ENCODE results near the gene THSD4.

THSD4 gene

DNA sequence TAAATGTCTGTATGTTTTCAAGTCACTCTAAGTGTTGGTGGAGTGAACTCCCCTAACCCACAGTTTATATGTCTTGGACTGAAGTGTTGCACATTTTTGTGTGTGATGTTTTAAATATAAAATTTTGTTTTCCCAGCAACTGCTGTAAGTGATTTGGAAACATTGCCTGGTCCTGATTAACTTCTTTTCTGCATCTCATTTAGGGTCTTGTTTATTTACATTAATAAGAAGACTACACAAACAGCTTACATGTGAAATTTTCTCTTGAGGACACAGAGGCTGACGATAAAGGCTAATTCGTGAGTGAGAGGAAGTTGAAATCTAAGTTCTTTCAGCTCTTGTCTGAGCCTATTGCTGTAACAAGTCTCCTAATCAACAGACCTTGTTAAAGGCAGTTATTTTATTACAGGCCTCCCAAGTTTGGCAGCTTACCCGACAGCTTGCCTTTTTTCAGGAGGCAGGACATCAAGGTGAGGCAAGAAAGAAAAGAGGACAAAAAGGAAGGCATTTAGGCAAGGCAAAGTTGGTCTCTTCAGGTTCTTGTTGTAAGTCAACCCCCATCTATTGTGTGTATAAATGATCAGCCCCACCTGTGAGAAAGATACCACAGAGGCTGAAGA lies 517.4 kb downstream of the THSD4 start:
- Histone ChIP-seq H3K4me2 (ENCODE audit: low read length) (no peak overlapping the region), H3K27me3 (ENCODE audit: control insufficient read depth, low read length) (no peaks in the 10 kb centered on the region), H3K9me2 (replicated peaks; ENCODE audit: control insufficient read depth, low read length) (no peaks in the 10 kb centered on the region), H3K36me3 (ENCODE audit: control insufficient read depth, low read length) (no peaks in the 10 kb centered on the region), H3K79me2 (ENCODE audit: control insufficient read depth, low read length) (no peaks in the 10 kb centered on the region), H3K27ac (ENCODE audit: low read depth, low read length) (no peak overlapping the region), H4K20me1 (ENCODE audit: control insufficient read depth, insufficient read depth, low read depth, low read length) (no peaks in the 10 kb centered on the region), H3K4me3 (ENCODE audit: low read length) (no peak overlapping the region), H3K4me1 (ENCODE audit: control insufficient read depth, low read length) (no peaks in the 10 kb centered on the region), H3F3A (ENCODE audit: control insufficient read depth, insufficient read depth) (no peaks in the 10 kb centered on the region), H3K9me3 (ENCODE audit: control insufficient read depth, insufficient read depth, low read length) (no peaks in the 10 kb centered on the region)
- TF ChIP-seq, protein P1, sequence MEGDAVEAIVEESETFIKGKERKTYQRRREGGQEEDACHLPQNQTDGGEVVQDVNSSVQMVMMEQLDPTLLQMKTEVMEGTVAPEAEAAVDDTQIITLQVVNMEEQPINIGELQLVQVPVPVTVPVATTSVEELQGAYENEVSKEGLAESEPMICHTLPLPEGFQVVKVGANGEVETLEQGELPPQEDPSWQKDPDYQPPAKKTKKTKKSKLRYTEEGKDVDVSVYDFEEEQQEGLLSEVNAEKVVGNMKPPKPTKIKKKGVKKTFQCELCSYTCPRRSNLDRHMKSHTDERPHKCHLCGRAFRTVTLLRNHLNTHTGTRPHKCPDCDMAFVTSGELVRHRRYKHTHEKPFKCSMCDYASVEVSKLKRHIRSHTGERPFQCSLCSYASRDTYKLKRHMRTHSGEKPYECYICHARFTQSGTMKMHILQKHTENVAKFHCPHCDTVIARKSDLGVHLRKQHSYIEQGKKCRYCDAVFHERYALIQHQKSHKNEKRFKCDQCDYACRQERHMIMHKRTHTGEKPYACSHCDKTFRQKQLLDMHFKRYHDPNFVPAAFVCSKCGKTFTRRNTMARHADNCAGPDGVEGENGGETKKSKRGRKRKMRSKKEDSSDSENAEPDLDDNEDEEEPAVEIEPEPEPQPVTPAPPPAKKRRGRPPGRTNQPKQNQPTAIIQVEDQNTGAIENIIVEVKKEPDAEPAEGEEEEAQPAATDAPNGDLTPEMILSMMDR (IDR thresholded peaks at IDR 0.05; ENCODE audit: low read depth, low read length, poor library complexity, severe bottlenecking), result no peak
- TF ChIP-seq EZH2phosphoT487 (IDR thresholded peaks at IDR 0.05; ENCODE audit: borderline replicate concordance, low read length), result no peak

GRCh38 chr15:71634820-71635560 lies 519.7 kb downstream of the THSD4 start:
- TF ChIP-seq, protein P1 (IDR thresholded peaks at IDR 0.05; ENCODE audit: low read depth, low read length, poor library complexity, severe bottlenecking), result no peak
- TF ChIP-seq EZH2phosphoT487 (IDR thresholded peaks at IDR 0.05; ENCODE audit: borderline replicate concordance, low read length), result no peak
- no peaks in the 10 kb centered on the region for H4K20me1 ChIP-seq (ENCODE audit: control insufficient read depth, insufficient read depth, low read depth, low read length)
- H3K9me3 ChIP-seq (ENCODE audit: control insufficient read depth, insufficient read depth, low read length), result no peaks in the 10 kb centered on the region
- H3F3A ChIP-seq (ENCODE audit: control insufficient read depth, insufficient read depth), result no peaks in the 10 kb centered on the region
- H3K4me2 ChIP-seq (ENCODE audit: low read length), result no peak overlapping the region
- H3K36me3 ChIP-seq (ENCODE audit: control insufficient read depth, low read length), result no peaks in the 10 kb centered on the region
- no peaks in the 10 kb centered on the region; the same call in 1 of the 2 replicates for H3K9me2 ChIP-seq (replicated peaks; ENCODE audit: control insufficient read depth, low read length)
- no peaks in the 10 kb centered on the region for H3K4me1 ChIP-seq (ENCODE audit: control insufficient read depth, low read length)
- H3K79me2 ChIP-seq (ENCODE audit: control insufficient read depth, low read length), result no peaks in the 10 kb centered on the region
- H3K4me3 ChIP-seq (ENCODE audit: low read length), result no peak overlapping the region
- no peaks in the 10 kb centered on the region for H3K27me3 ChIP-seq (ENCODE audit: control insufficient read depth, low read length)
- no peak overlapping the region for H3K27ac ChIP-seq (ENCODE audit: low read depth, low read length)

DNA sequence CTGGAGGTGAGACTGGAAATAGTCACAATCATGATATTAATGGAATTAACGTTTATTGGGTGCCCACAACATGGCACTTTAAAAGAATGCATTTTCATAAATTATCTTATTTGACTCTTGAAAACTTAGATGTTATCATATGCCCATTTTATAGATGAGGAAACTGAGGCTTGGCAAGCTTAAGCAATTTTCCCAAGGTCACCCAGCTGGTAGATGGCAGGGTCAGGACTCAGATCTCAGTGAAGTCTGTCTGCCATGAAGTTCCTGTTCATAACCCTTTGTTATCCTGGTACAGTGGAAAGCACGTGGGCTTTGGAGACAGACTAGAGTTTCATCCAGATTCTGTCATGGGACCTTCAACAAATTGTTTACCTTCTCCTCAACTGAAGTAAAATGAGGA lies 520.5 kb downstream of the THSD4 start:
- no peak for TF ChIP-seq EZH2phosphoT487 (IDR thresholded peaks at IDR 0.05; ENCODE audit: borderline replicate concordance, low read length)
- TF ChIP-seq, protein P1 (IDR thresholded peaks at IDR 0.05; ENCODE audit: low read depth, low read length, poor library complexity, severe bottlenecking), result no peak
- no peak overlapping the region for H3K27ac ChIP-seq (ENCODE audit: low read depth, low read length)
- no peak overlapping the region for H3K4me3 ChIP-seq (ENCODE audit: low read length)
- no peaks in the 10 kb centered on the region; the same call in 1 of the 2 replicates for H3K27me3 ChIP-seq (ENCODE audit: control insufficient read depth, low read length)
- H3K79me2 ChIP-seq (ENCODE audit: control insufficient read depth, low read length), result no peaks in the 10 kb centered on the region
- no peaks in the 10 kb centered on the region for H3K9me3 ChIP-seq (ENCODE audit: control insufficient read depth, insufficient read depth, low read length)
- H3K36me3 ChIP-seq (ENCODE audit: control insufficient read depth, low read length), result no peaks in the 10 kb centered on the region
- H3K4me2 ChIP-seq (ENCODE audit: low read length), result no peak overlapping the region
- H4K20me1 ChIP-seq (ENCODE audit: control insufficient read depth, insufficient read depth, low read depth, low read length), result no peaks in the 10 kb centered on the region
- H3K9me2 ChIP-seq (replicated peaks; ENCODE audit: control insufficient read depth, low read length), result no peaks in the 10 kb centered on the region; the same call in 1 of the 2 replicates
- no peaks in the 10 kb centered on the region for H3K4me1 ChIP-seq (ENCODE audit: control insufficient read depth, low read length)
- H3F3A ChIP-seq (ENCODE audit: control insufficient read depth, insufficient read depth), result no peaks in the 10 kb centered on the region
